Stimulated activated CD4-positive, alpha-beta T cell treated with anti-CD3 and anti-CD28 coated beads, Interleukin-12 subunit alpha, Interleukin-12 subunit beta, amount 100 ng/mL, for 4 hours (primary cell): ENCODE data around the gene DRG2.

ENCODE experiments used
- DNase-seq: peaks from one replicate; pipeline ENCODE4 v3.0.0-alpha.2; 2020

DRG2 gene

GRCh38 chr17:18117982-18118975, 30.5 kb downstream of the DRG2 start:
- no peak for DNase-seq

GRCh38 chr17:18119166-18119745, 31.5 kb downstream of the DRG2 start:
- DNase-seq, result no peak

DNA sequence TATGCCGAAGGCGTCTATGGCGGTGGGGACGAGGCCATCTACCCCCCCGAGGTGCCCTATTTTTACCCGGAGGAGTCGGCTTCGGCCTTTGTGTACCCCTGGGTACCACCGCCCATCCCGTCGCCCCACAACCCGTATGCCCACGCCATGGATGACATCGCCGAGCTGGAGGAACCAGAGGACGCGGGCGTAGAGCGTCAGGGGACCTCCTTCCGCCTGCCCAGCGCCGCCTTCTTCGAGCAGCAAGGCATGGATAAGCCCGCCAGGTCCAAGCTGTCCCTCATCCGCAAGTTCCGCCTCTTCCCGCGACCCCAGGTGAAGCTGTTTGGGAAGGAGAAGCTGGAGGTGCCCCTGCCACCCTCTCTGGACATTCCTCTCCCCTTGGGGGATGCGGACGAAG, 32.2 kb downstream of the DRG2 start:
- DNase-seq, result no peak

- no peak for DNase-seq
These were observed 32.8 kb downstream of the DRG2 start for GRCh38 chr17:18120461-18121017.

DNA sequence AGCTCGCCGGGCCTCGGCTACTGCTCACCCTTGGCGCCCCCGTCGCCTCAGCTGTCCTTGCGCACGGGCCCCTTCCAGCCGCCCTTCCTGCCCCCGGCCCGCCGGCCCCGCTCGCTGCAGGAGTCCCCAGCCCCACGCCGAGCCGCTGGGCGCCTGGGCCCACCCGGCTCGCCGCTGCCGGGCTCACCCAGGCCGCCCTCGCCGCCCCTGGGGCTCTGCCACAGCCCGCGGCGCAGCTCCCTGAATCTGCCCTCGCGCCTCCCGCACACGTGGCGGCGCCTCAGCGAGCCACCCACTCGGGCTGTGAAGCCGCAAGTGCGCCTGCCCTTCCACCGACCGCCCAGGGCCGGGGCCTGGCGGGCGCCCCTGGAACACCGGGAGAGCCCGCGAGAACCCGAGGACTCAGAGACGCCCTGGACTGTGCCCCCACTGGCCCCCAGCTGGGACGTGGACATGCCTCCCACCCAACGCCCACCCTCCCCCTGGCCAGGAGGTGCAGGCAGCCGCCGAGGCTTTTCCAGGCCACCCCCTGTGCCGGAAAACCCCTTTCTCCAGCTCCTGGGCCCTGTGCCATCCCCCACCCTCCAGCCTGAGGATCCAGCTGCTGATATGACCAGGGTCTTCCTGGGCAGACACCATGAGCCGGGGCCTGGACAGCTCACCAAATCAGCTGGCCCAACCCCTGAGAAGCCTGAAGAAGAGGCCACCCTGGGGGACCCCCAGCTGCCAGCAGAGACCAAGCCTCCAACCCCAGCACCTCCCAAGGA, 33.6 kb downstream of the DRG2 start:
- DNase-seq, result no peak

GRCh38 chr17:18122990-18123753, 35.4 kb downstream of the DRG2 start:
- no peak for DNase-seq

DNA sequence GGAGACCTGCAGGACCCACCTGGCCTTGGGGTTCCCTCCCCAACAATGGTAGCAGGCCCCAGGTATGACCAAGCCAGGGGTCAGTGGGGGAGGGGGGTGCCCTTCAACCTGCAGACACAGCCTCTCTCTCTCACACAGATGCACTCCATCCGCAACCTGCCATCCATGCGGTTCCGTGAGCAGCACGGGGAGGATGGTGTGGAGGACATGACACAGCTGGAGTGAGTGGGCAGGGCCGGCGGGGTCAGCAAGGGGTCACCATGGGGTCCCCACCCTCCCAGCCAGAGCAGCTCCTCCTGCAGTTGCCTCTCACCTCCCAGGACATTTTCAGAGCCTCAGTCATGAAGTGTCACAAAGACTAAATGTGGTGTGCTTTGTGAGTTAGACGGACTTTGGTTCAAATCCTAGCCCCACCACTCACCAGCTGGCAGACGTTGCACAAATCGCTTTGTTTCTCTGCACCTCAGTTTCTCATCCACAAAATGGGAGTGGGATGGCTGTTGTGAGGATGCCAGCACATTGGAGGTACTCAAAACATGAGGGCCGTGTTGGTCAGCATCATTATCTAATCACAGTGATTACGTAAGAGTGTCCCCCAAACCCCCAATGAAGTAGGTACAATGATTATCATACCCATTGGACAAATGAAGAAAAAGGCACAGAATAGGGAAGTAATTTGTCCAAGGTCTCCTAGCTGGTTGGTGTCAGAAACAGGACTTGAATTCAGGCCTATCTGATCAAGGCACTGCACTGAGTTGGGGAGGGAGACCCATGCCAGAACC, 36.8 kb downstream of the DRG2 start:
- DNase-seq, result no peak

DNA sequence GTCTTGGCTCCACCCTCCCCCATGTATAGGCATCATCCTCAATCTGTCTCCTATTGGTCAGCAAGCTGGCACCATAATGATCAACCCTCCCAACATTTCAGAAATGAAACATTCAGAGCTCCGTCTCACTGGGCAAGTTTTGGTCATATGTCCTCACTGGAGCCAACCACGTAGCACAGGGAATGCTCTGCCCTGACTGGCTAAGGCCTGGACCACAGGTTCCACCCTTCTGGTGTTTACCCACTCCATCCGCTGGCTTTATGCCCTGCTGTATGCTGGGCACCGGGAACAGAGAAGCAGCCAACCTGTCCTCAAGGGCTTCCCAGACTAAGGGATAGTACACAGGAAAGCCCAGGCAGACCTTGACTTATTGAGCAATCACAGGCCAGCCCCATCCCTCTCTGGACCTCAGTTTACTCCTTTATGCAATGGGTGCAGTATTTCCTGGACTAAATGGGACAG, 41.3 kb downstream of the DRG2 start:
- DNase-seq, result no peak

GRCh38 chr17:18132711-18133110, 45.0 kb downstream of the DRG2 start:
- DNase-seq, result no peak

DNA sequence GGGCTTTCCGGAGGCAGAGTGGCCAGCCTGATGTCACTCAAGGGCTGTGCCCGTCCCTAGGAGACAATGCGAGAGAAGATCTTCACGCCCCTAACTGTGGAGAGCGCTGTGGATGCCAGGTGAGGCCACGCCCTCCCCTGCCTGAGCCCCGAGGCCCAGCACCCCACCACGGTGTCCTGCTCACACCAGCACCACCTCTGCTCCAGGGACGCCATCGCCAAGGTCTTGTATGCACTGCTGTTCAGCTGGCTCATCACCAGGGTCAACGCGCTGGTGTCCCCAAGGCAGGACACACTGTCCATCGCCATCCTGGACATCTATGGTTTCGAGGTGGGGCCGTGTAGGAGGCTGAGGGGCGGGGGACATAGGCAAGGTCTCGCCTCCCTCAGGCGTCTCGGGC, 48.6 kb downstream of the DRG2 start:
- DNase-seq, result no peak

DNA sequence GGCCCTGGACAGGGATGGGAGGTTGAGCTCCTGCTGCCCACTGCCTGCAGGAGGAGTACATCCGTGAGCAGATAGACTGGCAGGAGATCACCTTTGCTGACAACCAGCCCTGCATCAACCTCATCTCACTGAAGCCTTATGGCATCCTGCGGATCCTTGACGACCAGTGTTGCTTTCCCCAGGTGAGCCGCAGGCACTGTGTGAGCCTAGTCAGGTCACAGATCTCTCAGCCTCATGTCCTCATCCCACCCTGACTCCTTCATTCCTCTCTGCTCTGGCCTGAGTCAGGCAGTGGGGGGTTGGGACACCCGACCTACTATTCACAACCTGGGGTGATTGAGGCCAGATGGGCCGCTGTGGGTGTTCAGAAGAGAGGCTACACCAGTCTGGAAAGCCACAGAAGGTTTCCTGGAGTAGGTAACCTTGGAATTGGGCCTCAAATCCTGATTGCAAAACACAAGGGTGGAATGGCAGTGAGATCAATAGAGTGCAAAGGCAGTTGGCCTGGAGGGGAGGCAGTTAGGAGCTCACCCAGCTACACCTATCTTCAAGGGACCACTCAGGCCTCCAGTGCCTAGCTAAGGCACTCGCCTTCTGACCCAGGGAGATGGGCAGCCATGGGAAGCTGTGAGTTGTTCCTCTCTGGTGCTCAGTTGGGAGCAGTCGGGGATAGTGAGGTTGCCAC, 50.5 kb downstream of the DRG2 start:
- DNase-seq, result no peak

GRCh38 chr17:18139092-18139491, 51.3 kb downstream of the DRG2 start:
- no peak for DNase-seq

DNA sequence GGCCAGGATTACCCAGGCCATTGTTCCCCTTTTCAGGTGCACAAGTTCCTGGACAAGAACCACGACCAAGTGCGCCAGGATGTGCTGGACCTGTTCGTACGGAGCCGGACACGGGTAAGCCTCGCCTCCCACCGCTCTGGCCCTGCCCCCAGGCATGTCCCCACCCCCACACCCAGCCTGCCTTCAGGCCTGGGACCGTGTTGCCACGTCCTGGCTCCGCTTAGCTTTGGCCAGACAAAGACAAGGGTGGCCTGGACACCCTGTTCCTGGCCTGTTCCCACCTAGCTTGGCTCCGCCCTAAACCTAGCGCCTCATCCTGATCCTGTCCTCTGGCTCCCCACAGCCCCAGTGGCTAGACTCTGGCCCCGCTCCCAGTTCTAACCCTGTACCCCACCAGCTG, 51.8 kb downstream of the DRG2 start:
- DNase-seq, result no peak

- no peak for DNase-seq
These were observed 52.2 kb downstream of the DRG2 start for GRCh38 chr17:18139949-18140348.

DNA sequence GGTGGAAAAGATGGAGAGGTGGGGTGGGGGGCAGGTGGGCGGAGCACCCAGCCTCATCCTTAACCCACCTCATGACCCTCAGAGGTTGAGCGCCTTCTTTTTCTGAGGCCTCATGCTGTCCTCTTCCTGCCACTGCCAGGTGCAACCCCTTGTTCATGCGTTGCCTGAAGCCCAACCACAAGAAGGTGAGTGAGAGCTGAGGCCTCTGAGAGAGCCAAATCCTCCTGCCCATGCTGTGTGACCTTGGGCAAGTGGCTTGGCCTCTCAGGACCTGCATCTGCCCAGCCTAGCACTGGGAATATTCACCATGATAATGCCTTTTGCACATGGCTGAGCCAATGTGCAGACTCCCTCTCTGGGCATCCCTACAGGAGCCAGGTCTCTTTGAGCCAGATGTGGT, 52.9 kb downstream of the DRG2 start:
- no peak for DNase-seq

DNA sequence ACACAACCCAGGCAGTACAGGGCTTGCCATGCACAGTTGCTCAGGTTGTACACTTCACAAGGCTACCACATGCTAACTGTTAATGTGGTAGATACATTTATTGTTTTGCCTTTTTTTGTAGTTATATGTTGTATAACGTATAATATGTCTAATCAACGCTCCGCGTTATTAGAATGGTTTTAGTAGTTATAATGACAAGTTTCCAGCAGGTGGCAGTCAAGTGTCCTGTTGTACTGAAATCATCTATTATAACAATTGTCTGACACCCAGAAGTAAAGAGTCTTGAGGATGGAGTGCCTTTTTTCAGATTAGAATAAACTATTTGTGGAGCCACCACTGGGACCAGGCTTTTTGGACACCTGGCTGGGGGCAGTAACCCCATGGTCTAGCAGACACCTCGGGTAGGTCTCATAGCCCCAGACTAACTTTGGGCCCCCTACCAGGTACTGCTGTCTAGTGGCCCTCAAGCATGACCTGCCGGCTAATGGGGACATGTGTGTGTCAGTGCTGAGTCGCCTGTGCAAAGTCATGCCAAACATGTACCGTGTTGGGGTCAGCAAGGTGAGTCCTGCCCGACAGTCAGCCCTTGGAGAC, 53.6 kb downstream of the DRG2 start:
- DNase-seq, result no peak

- no peak for DNase-seq
These were observed 54.7 kb downstream of the DRG2 start for GRCh38 chr17:18142417-18142816.

DNA sequence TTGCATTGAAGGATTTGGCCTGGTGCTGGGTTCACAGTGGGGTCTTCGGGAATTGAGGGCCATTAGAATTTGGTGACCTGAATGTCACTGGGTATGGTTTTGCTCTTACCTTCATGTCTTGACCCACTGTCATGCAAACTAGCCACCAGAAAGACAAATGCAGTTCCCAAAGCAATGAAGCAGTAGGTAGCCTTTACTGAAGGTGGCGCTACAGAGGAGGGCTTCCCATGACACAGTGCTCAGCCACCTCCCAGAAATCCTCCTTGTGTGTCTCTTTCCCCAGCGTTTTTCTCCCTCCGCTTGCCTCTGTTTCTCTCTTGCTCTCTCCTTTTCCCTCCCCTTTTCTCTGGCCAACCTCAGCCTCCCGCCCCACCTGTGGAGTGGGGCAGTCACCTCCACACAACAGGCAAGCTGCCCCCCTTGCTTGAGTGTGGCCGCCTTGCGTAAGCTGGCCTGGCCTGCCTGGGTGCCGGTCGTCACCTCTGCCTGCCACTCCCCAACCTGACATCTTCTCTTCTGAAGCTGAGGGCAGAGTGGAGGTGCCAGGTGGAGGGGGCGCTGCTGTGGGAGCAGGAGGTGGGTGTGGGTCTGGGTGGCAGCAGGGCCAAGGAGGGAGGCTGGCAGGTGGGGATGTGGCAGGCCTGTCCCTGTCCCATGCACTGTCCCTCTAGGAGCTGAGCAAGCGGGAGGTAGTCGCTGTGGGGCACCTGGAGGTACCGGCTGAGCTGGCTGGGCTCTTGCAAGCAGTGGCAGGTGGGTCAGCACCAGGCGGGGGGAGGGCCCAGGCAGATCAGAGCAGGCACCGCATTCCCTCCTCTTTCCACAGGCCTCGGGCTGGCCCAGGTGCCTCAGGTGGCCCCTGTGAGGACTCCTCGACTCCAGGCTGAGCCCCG, 55.5 kb downstream of the DRG2 start:
- no peak for DNase-seq

GRCh38 chr17:18144261-18144660, 56.5 kb downstream of the DRG2 start:
- DNase-seq, result no peak
